HG02623 (cell line): ENCODE data around the gene ZCCHC17.
"Not testable (repeated sequence)": the region's sequence is repeated elsewhere in the genome, so short reads cannot be mapped to it uniquely, and the experiment has no call there.

Source experiments
- ATAC-seq: cut with Tn5 transposase; IDR thresholded peaks from one replicate; pipeline ENCODE4 v1.9.1; 2021; ENCODE audit warnings: moderate library complexity; ENCODE audit not compliant: unreplicated experiment

ZCCHC17 gene

DNA sequence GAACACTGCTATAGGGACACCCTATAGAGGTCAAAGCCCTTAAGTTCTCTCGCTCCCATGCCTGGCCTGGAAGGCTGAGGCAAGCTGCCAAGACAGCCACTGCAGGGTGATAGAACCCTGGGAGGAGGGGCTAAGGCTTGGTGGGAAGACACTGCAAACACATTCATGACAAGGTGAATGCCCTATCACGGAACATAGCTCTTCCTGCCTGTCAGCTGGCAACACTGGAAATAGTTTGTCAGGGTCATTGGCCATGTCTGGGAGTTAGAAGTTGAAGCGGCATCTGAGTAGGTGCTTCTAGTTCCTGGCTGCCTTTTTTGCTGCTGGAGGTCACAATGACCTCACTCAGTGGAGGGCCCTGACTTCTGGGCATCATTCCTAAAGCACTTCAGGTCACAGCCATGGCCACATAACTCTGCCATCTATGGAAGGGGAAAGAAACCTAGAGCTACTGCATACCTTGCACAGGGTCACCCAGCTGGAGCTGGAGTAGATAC lies 71.8 kb downstream of the ZCCHC17 start:
- ATAC-seq = no peak

DNA sequence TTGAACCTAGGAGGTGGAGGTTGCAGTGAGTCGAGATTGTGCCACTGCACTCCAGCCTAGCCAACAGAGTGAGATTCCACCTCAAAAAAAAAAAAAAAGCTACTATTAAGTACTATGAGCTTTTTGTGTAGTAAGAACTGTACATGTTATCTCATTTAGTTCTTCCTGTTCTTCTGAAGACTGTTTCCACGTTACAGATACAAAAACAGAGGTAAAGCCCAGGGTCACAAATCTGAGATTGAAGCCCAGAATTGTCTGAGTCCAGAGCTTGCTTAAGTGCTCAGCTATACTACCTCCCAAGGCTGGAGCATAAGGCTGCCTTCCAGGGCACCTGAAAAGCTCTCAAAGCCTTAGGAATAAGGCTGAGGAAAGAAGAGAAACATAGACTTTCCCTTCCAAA lies 73.2 kb downstream of the ZCCHC17 start:
- ATAC-seq = no peak

DNA sequence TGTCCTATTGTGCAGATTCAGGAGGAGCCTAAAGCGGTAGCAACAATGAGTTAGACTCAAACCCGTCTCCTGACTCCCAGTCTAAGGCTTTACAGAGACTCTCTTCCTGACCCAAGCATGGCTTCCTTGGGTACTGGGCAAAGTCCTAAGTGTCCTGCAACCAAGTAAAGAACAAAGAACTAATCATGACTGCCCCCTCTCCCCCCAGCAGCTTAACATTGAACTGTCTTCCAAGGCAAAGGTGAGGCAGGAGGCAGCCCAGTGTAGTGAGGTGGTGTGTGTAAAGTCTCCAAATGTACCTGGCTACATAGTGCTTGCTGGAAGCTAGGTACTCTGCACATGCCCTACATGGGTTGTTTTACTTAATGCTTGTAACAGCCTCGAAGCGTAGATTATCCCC lies 73.7 kb downstream of the ZCCHC17 start:
- no peak for ATAC-seq

DNA sequence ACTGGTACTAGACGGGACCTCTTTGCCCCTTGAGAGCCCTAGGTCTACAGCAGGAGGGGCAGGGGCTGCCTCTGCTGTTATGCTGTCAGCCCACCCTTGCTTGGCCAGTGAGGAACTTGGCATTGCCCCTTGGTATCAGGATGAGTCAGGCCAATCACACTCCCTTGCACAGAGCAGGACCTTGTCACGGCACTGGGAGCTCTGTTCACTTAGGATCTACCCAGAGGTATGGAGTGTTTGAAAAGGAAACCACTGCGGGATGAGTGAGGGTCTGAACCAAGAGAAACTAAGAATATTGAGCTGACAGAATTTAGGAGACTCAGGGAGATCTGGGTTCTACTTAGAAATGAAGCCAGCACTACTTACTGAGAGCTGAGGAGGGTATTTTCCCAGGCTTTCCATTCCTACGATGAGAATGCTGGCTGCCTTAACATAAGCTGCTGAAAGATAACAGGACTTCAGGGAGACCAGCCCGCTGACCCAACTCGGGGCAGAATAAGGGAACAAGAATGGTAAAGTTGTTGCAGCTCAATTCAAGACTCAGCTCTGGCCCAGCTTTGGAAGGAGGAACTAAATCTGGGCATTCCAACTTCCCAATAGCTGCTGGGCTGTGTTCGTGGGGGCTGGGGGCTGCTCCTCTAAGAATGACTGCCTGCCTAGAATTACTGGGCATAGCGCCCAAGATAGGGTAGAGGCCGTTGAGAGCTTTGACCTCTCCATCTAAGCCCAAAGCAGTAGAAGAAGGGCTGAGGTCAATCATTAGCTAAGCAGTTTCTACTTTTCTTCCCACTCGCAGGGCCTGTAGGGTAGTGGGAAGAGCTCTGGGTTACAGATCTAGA lies 74.5 kb downstream of the ZCCHC17 start:
- no peak for ATAC-seq

DNA sequence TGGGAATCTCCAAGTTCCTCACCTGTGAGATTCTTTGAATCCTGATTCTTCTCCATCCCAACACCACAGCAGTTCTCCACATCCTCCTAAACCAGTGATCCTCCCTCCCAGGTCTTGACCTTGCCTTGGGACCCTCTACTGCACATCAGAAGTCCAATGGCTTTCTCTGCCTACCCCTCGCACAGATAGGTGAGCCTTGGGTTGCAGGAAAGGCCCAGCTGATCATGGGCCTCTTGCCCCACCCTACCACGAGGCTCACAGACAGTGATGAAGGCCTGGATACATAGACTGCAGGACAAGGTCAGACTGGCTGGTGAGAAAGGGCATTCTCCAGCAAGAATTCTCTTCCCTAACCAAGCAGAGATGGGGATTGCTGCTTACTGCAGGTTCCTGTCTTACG lies 75.2 kb downstream of the ZCCHC17 start:
- ATAC-seq = no peak

DNA sequence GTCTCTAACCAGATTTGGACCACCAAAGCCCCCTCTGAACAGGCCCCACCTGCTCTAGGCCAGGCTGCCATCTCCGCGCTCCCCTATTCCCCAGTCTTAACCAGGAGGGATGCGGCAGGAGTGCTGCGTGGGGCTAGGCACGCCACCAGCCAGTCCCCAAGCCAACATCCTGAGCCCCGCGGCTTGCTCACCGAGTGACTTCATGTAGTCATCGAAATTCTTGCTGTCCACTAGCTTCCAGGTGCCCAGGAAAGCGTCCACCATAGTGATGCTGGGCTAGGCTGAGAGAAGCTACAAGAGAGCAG lies 75.9 kb downstream of the ZCCHC17 start:
- ATAC-seq = no peak

DNA sequence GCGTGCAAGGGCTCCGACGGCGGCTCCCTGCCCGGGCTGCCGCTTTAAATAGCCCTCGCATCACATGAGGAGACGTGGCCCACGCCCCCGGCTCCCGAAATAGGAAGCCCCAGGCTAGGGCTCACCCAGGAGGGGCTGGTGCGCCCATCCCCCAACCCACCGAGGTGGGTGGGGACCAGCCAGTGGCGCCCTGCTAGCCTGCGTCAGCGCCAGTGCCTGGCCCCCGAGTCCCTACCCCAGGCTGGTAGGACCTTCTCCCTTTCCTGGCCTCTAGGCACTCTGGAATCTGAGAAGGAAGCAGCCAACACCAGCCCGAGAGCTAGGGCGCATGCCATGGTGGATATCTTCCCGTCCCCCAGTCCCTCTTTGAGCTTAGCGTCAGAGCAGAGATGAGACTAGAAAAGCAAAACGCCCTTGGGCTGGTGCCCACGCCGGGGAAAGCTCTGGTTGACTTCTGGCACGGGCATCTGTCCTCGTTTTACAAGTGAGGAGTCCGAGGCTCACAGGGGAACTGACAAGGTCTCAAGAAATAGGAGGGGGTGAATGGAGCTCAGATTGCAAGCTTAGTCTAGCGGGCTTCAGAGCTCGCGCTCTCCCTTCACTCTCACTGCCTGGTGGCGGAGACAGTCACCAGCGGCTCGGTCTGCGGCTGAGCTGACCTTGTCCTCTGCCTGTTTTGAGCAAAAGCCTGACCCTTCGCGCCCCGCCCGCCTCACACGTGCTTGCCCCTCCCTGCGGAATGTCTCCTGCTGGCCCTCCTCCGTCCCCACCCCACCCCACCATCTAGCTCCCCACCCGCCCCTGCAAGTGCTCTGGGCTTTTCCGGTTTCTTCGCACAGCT lies 76.4 kb downstream of the ZCCHC17 start, which contains the start of gene FABP3:
TSS of gene FABP3 (minus strand) at position 21 of the 841 bp plus-strand sequence. CDS start 62 bp downstream, outside the sequence.
- ATAC-seq = no peak

DNA sequence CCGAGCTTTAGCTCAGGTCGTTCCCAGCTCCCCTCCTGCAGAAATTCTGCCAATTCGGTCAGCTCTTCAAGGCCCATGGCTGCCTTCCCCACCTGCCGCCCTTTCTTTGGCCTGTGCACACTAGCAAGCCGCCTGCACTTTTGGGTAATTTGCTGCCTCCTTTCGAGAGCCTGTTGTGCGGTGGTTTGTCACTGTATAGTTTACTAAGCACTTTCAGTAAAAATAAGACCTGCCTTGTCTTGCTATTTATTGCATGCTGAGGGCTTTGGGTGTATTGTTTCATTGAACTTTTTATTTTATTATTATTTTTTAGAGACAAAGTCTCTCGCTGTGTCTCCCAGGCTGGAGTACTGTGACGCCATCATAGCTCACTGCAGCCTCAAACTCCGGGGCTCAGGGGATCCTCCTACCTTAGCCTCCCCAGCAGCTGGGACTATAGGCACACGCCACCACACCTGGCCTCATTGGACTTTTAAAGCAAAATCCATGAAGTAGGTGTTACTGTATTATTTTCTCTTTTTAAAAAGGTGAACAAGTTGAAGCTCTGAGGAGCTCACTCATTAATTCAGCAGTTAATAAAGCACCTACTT lies 77.2 kb downstream of the ZCCHC17 start:
- no peak for ATAC-seq

DNA sequence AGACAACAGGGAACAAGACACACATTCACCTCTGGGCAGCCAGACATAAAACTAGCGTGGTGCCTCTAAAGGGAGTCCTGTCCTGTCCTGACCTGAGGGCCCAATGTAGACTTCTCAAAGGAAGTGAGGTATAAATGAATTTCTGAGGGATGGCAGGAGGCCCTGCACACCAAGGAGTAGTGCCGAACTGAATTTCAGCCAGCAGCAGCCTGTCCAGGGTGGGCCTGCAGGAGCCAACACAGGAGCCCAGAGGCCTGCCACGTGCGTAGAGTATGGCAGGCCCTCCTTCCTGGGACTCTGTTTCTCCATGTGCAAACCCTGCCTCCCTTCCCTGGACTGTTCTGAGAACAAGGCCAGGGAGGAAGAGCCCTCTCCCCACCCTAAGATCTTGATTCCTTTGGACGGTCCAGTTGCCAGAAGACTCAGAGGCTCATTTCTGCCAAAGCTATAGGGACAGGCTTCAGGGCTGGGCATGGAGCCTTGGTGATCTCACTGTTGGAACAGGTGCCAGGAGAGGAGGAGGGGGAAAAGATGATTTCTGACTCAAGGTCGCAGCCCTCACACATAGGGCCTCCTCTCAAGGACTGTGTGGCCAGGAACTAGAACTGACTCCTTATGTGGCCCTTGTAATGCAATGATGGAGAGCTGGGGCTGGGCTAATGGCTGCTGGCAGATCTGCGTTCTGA lies 77.8 kb downstream of the ZCCHC17 start:
- ATAC-seq = no peak

DNA sequence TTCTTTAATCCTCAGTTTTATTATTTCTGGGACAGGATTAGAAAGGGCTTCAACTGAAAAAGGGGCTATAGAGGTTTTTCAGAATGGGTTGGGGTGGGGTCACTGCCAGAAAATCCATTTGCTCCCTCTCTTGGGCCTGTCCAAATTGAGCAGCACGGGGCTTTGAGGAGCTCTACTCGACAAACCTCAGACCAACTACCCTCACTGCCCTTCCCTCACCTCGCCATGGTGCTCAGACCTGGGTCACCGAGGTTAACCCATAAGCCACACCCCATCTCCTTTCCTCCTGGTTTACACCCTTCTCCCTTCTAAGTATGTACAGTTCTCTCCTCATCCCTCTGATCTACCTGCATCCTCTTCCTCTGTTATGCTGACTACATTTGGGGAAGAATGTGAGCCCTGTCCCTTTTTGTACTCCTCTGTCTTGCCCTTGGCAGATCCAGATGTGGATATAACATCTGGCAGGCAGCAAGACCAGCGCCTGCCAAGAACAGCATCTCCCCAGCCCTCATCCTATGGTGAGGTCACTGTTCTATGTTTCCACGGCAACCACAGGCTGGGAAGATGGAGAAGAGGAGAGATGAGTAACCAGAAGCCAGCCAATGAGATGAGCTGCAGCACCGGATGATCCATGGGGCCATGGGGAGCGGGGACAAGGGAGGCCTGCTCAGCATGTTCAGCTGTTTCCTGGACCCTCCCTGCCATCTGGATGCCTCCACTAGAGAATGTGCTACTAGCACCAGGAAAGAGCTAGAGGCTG lies 79.7 kb downstream of the ZCCHC17 start:
- no peak for ATAC-seq

DNA sequence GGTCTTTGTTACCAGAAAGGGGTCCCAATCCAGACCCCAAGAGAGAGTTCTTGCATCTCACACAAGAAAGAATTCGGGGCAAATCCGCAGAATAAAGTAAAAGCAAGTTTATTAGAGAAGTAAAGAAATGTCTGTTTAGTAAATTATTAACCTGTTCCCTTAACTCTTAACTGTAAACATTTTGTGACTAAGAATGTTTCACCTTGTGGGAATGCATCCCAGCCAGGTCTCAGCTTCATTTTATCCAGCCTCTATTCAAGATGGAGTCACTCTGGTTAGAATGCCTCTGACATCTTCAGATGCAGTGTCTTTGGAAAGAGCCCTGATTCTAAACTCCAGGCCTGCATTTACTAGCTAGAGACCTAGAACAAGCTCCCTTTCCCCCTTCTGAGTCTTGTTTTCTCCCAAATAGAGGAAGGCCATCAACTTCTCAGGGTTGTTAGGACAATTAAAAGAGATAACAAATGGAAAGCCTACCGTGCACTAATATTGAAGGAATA lies 80.6 kb downstream of the ZCCHC17 start:
- no peak for ATAC-seq

DNA sequence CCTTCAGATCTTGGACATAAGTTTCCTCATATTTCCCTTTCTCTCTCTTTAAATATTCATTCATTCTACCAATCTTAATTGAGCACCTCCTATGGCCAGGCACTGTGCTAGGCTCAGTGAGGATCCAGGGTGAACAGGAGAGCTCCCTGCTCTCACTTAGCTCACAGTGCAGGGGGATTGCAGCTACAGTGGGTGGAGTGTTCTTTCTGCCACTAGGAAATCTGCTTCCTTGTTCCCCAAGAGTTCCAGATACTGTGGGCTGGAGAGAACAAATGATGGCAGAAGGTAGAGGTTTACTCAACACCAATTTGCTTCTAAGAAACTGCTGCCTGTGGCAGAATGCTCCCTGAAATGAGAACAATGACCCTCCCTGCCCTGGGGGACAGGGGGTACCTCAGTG lies 81.2 kb downstream of the ZCCHC17 start:
- no peak for ATAC-seq

DNA sequence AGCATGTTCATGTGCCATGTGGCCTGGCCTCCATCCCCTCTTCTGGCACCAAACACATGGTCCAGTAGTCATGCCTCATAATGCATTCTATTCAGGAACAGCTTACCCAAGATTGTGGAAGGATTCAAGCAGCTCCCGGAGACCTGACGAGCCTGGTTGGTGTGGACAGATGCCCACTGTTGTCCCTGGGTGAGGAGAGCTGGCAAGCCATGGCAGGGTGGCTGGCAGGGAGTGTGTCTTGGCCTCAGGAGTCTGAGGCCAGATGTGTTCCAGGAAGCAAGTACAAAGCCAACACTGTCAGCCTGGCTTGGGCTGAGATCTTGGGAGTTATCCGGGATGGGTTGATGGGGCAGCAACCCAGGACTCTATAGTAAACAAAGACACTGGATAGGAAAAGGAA lies 83.3 kb downstream of the ZCCHC17 start:
- no peak for ATAC-seq

DNA sequence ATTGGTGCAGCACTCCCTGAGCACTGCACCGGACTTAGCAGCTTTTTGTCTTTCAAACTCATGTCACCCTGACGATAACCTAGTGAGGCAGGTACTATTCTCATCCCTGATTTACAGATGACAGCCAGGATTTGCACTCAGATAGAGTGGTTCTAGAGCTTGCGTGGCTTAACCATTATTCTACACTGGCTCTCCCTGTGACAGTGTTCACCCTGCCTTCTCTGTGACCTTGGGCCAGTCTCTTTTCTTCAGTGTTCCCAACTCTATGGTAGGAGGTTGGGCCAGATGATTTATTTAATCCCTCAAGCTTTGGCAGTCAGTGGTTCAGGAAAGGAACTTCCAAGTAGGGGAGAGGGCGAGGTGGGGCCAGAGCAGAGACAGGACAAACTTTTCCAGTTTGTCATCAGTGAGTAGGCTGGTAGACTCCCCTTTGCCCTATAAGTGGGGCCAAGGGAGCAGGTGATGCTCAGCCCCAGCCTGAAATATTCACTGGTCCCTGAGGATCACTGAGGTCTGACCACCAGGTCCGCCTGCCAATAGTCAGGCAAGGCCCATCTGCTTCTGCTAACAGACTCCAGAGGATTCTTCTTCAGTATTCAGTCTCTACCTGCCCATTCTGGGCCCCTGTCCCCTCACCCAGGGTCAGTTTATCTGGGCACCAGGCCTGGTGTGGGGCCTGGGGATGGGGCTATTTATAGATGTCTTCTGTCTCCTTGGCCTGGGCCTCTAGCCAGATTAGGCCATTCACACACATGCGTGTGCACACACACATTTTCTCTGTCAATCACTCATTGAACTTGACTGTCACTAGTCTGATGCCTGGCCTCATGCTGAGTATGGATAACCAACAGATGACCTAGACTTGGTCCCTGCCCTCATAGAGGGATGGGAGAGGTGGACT lies 84.8 kb downstream of the ZCCHC17 start:
- ATAC-seq = no peak

DNA sequence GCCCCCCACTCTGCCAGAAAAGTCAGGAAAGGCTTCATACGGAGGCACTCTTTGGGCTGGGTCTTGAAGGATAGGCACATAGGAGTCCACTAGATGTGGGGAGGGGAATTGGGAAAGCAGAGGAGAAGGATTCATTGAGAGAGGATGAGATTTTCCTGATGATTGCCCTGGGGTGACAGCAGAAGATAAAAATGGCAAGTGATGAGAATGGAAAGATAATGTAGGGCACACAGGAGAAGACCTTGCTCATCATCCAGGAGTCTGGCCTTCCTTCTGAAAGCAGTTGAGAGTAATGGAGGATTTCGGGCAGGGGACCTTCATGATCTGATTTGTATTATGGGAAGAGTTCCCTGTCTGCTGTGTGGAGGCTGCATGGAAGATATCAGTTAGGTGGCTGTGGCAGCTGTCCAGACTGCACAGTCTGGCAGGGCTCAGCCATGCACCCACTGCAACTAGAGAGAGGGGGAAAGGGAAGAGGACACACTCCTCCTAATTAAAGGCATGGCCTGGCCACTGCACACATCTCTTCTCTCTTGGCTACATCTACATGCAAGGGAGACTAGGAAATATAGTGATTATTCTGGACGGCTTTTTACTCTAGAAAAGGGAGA lies 85.7 kb downstream of the ZCCHC17 start:
- no peak for ATAC-seq

DNA sequence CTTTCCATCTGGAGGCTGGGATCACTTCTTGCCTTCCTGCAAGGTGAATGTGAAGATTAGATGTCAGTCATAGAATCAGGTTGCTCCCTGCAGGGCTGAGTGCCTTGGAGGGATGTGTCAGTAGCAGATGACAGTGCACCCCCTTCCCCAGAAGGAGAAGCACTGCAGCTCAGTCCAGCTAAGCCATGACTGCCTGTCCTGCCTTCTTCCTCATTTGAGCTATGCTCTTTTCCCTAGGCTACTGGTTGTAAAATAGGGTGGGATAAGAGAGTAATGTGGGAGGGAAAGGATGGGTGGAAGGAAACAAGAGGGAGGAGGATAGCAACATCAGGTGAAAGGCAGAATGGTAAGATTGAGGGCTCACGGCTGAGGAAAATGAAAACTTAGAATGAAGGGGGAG lies 87.1 kb downstream of the ZCCHC17 start:
- ATAC-seq = no peak

DNA sequence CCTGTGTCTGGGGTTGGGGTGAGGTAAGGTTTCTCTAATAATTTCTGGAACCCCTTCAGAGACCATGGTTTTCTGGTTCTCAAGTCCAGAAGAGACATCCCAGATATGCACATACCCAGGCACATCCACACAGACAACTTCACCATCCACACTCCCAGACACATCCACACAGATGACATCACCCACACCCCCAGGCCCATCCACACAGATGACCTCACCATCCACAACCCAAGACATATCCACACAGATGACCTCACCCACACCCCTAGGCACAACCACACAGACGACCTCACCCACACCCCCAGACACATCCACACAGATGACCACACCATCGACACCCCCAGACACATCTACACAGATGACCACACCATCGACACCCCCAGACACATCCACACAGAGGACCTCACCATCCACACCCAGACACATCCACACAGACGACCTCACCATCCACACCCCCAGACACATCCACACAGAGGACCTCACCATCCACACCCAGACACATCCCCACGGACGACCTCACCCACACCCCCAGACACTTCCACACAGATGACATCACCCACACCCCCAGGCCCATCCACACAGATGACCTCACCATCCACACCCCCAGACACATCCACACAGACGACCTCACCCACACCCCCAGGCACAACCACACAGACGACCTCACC lies 89.9 kb downstream of the ZCCHC17 start:
- ATAC-seq = not testable (repeated sequence)

DNA sequence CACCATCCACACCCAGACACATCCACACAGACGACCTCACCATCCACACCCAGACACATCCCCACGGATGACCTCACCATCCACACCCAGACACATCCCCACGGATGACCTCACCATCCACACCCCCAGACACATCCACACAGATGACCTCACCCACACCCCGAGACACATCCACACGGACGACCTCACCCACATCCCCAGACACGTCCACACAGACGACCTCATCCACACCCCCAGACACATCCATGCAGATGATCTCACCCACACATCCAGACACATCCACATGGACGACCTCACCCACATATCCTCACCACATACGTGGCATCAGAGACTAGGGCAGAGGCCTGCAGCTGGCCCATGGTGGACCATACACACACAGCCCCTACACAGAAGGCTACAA lies 90.8 kb downstream of the ZCCHC17 start:
- no peak for ATAC-seq
